ENCODE results near the gene ICA1.
"Not testable (repeated sequence)": the region's sequence is repeated elsewhere in the genome, so short reads cannot be mapped to it uniquely, and the experiment has no call there.

The ICA1 gene

GRCh38 chr7:8260871-8261694 lies 884 bp downstream of the ICA1 start:
- peak; percentile 56 for DNase-seq

- no peak for DNase-seq
These were observed 2.3 kb downstream of the ICA1 start for GRCh38 chr7:8259586-8260222.

GRCh38 chr7:8258734-8259133 lies 3.2 kb downstream of the ICA1 start:
- DNase-seq, result no peak

GRCh38 chr7:8258166-8258565 lies 3.8 kb downstream of the ICA1 start:
- DNase-seq, result no peak

GRCh38 chr7:8255680-8256655 lies 6.0 kb downstream of the ICA1 start:
- DNase-seq, result no peak

- no peak for DNase-seq
These were observed 7.3 kb downstream of the ICA1 start for GRCh38 chr7:8254667-8255066.

GRCh38 chr7:8254215-8254614 lies 7.8 kb downstream of the ICA1 start:
- no peak for DNase-seq

GRCh38 chr7:8251195-8251594 lies 10.8 kb downstream of the ICA1 start:
- no peak for DNase-seq

- DNase-seq, result no peak
These were observed 11.4 kb downstream of the ICA1 start for GRCh38 chr7:8250547-8250946.

GRCh38 chr7:8249121-8249520 lies 12.8 kb downstream of the ICA1 start:
- no peak for DNase-seq

GRCh38 chr7:8246020-8246419 lies 15.9 kb downstream of the ICA1 start:
- DNase-seq, result no peak

GRCh38 chr7:8245032-8245431 lies 16.9 kb downstream of the ICA1 start:
- not testable (repeated sequence) for DNase-seq

- DNase-seq, result not testable (repeated sequence)
These were observed 18.9 kb downstream of the ICA1 start for GRCh38 chr7:8243059-8243458.

- not testable (repeated sequence) for DNase-seq
These were observed 22.1 kb downstream of the ICA1 start for GRCh38 chr7:8239702-8240362.

GRCh38 chr7:8236780-8237407 lies 25.1 kb downstream of the ICA1 start:
- no peak for DNase-seq

- DNase-seq, result no peak
These were observed 28.7 kb downstream of the ICA1 start for GRCh38 chr7:8232999-8233847.

GRCh38 chr7:8229927-8230326 lies 32.0 kb downstream of the ICA1 start:
- DNase-seq, result no peak

- DNase-seq, result no peak
These were observed 32.9 kb downstream of the ICA1 start for GRCh38 chr7:8228766-8229674.

GRCh38 chr7:8228068-8228467 lies 33.9 kb downstream of the ICA1 start:
- DNase-seq, result no peak

GRCh38 chr7:8227261-8227660 lies 34.7 kb downstream of the ICA1 start:
- DNase-seq, result no peak
